GM19467 (cell line): ENCODE measurements around the gene NFATC1.

ENCODE experiments used
- ATAC-seq: cut with Tn5 transposase; IDR thresholded peaks from one replicate; pipeline ENCODE4 v1.9.1; 2021; ENCODE audit warnings: mild to moderate bottlenecking, moderate library complexity; ENCODE audit not compliant: unreplicated experiment

NFATC1 gene

DNA sequence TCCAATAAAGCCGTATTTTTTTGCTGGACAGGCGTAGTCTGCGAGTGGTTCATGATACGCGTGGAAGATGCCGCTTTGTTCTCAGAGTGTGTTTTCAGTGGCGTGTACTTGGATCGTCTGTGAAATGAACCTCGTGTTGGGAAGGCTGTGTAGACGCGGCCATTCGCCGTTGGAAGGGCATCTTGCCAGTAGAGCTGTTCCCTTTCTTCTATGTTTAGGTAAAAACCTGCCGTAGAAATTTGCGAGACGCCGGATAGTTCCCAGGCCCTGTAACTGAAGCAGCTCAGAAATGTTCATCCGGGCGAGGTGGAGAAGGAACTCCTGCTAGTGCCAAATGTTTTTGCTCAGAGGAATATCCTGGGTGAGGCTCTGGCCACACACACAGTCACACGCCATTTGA is 133.6 kb downstream of the NFATC1 start:
- ATAC-seq = no peak

DNA sequence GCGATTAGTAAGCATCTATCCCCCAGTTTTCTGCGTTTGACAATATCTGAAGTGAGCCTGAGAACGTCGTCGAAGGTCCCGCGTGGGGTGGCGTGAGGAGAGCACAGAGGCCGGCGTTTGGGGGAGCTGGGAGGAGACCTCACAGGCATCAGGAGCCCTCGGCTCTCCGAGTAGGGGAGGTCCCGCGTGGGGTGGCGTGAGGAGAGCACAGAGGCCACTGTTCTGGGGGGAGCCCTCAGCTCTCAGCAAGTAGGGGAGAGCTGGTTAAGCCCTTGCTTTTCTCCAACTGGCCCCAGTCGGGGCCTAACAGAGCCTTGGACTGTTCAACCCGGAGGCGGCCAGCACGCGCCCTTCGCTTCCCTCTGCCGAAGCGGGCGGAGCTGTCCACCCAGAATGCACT is 134.3 kb downstream of the NFATC1 start:
- ATAC-seq = no peak

GRCh38 chr18:79530821-79531220 is 135.1 kb downstream of the NFATC1 start:
- no peak for ATAC-seq

GRCh38 chr18:79531386-79531785 is 135.7 kb downstream of the NFATC1 start:
- no peak for ATAC-seq

DNA sequence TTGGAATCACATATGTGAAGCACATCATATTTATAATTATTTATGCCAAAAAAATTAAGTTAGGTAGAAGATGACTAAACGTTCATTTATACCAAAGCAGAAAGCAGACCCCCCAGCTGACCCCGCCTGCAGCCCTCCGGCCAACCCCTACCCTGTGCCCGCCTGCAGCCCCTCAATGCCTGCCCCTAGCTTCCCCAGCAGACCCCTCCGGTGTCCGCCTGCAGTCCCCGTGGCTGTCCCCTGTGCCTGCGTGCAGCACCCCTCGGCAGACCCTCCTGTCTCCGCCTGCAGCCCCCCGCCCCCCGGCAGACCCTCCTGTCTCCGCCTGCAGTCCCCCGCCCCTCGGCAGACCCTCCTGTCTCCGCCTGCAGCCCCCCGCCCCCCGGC is 136.2 kb downstream of the NFATC1 start:
- no peak for ATAC-seq

- ATAC-seq = no peak
These were observed 136.7 kb downstream of the NFATC1 start for GRCh38 chr18:79532313-79533007.

DNA sequence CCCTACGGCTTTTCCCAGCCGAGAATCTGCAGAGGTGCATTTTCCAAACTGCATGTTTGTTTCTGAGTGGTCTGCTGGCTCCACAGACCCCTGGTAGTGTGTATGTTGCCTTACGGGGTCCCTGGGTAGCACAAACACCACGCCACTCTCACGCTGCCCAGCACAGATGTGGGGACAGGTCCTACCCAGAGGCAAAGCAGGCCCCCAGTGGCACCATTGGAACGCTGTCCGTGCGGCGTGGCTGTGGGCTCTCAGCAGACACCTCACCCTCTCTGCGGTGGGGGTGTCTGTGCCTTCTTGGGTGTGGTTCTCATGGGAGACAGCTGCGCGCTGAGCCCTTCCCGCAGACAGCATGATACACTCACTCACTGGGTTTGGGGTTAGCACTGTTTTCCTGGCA is 137.4 kb downstream of the NFATC1 start:
- ATAC-seq = no peak

GRCh38 chr18:79533591-79533990 is 137.9 kb downstream of the NFATC1 start:
- ATAC-seq = no peak

DNA sequence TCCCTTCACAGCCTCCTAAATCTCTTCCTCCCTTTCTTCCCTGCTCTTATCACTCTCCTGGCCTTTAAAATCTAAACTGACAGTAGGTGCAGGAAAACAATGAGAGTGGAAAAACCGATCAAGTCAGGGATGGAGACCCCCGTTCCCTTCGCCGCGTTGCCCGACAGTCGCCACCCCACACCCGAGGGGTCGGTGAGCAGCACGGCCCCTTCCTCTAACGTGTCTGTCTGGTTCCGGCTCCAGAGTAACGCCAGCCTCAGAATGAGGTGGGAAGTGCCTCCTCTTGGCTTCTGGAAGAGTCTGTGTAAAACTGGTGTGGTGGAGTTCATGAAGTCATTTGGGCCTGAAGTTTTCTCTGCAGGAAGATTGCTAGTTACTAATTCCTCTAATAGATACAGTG is 138.6 kb downstream of the NFATC1 start:
- no peak for ATAC-seq

- ATAC-seq = no peak
These were observed 142.0 kb downstream of the NFATC1 start for GRCh38 chr18:79537758-79538157.

- no peak for ATAC-seq
These were observed 142.9 kb downstream of the NFATC1 start for GRCh38 chr18:79538635-79539034.

DNA sequence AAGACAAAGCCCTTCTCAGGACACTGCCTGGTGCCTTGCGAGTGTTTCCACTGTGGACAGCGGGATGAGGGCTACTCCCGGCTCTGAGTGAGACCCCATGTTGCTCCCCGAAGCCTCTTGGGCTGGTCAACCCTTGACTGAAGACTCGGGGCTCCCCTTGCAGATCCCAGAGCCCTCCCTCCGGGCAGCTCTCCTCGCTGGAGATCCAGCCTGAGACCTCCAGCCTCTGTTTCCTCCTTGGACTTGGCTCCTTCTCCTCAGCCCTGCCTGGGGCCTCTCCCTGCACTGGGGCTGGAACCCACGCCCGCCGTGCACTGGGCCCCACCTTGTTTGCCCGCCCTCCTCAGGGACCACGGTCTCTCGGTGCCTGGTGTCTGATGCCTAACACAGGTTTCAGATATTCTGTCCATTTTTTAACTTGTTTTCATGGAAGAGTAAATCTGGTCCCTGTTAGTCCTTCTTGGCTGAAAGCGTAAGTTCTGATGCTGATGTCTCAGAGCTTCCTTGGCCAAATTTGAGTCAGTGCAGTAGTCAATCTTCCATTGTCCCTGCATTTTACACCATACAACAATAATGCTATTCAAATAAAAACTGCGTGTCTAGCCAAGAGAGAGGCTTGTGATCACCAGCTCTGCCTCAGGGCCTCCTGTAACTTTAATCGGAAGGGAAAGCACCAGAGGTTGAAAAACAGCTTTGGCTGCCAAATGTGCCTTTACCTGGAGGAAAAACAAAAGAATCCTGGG is 144.6 kb downstream of the NFATC1 start:
- ATAC-seq = no peak

DNA sequence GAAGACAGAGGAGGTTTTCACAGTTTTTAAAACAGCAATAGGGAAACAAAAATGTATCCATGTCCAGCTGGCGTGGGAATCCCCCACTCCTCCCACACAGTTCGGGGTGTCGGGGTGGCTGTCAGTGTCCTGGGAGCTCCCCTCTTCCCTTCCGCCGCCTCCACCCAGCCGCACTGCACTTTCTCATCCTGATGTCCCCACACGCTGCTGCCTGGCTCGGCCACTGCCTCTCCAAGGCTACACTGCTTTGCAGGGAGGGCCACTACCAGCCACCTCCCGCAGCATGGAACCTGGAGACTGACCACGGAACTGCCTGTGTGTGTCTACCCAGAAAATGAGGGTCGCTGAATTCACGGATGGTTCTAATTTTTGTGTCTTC is 145.2 kb downstream of the NFATC1 start:
- no peak for ATAC-seq

GRCh38 chr18:79542213-79542612 is 146.5 kb downstream of the NFATC1 start:
- no peak for ATAC-seq

GRCh38 chr18:79542876-79543750 is 147.4 kb downstream of the NFATC1 start:
- ATAC-seq = no peak

GRCh38 chr18:79543861-79544385 is 148.2 kb downstream of the NFATC1 start:
- no peak for ATAC-seq

GRCh38 chr18:79544386-79544963 is 148.7 kb downstream of the NFATC1 start:
- no peak for ATAC-seq

DNA sequence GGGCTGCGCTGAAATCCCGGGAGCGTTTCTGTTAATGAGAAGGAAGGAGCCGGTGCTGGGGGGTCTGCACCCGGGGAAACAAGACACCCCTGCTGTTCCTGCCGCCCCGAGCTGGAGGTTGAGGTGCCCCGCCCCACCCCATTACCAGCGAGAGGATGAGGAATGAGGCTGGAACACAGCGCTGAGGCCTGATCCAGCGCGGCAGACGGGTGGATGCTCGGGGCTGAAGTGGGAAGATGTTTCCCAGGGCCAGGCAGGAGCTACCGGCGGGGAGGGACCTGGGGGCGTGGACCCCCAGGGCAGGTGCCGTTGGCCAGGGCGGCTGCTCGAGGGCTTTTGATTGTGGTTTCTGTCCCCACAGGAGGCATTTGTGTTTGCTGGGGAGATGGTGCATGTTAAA is 149.5 kb downstream of the NFATC1 start:
- ATAC-seq = no peak

GRCh38 chr18:79545736-79546171 is 150.0 kb downstream of the NFATC1 start:
- ATAC-seq = no peak

GRCh38 chr18:79546781-79547272 is 151.1 kb downstream of the NFATC1 start:
- ATAC-seq = no peak
